HEK293T (cell line): ENCODE measurements around the gene ZNF773.
"Not testable (repeated sequence)": the region's sequence is repeated elsewhere in the genome, so short reads cannot be mapped to it uniquely, and the experiment has no call there.

Experiments used
- BHLHE40 ChIP-seq: fragments of 450-650 bp; IDR thresholded peaks from 2 replicates; pipeline ENCODE4 v1.6.1; 2016; ENCODE audit warnings: mild to moderate bottlenecking, moderate library complexity, borderline replicate concordance
- ELF4 ChIP-seq: fragments of 450-650 bp; IDR thresholded peaks from 2 replicates; pipeline ENCODE4 v1.6.1; 2017; ENCODE audit warnings: antibody characterized with exemption
- FOXM1 ChIP-seq: fragments of 450-650 bp; IDR thresholded peaks from 2 replicates; pipeline ENCODE4 v1.6.1; 2017; ENCODE audit warnings: mild to moderate bottlenecking, borderline replicate concordance
- L3MBTL2 ChIP-seq: fragments of 450-650 bp; conservative IDR thresholded peaks from 2 replicates; pipeline ENCODE4 v1.6.1; 2016; ENCODE audit warnings: mild to moderate bottlenecking
- NFRKB ChIP-seq: fragments of 450-650 bp; IDR thresholded peaks from 2 replicates; pipeline ENCODE4 v1.6.1; 2016; ENCODE audit warnings: mild to moderate bottlenecking, moderate library complexity
- SP1 ChIP-seq: fragments of 450-650 bp; IDR thresholded peaks from 2 replicates; pipeline ENCODE4 v1.6.1; 2017
- SUZ12 ChIP-seq: fragments of 450-650 bp; IDR thresholded peaks from 2 replicates; pipeline ENCODE4 v1.6.1; 2016; ENCODE audit warnings: mild to moderate bottlenecking
- TARDBP ChIP-seq: fragments of 450-650 bp; IDR thresholded peaks from 2 replicates; pipeline ENCODE4 v1.6.1; 2016

DNA sequence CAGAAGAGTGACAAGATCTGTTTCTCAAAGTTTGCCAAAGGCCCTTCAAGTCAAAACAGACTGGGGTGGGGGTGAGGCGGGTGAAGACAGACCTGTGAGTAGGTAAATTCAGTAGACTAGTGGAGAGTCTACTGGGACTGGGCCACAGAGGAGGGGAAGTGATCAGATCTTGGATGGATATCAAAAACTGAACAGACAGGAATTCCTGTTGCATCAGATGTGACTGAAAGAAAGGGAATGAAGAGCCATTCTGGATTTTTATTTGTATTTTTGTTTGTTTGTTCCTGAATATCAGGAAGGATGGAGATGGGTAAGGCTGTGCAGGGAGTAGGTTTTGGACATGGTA, 11.5 kb upstream of the ZNF773 start:
- not testable (repeated sequence) for TF ChIP-seq SUZ12, SP1, NFRKB, TARDBP, BHLHE40, L3MBTL2, FOXM1, ELF4
